ENCODE results near the gene MAP3K3. TPM values are rescaled to one million over a fixed set of nuclear protein-coding genes. Genes with fewer than 3 reads are reported as not detected.

The MAP3K3 gene
- polyA plus RNA-seq, 1 donor from 2014 or later, result 16.6 TPM

GRCh38 chr17:63631626-63632025 lies 9.4 kb downstream of the MAP3K3 start:
- Histone ChIP-seq H3K9me3 (ENCODE audit: low read length) (no peaks in the 10 kb centered on the region), H3K79me2 (replicated peaks; ENCODE audit: insufficient read depth, low read length) (peaks cover 27% of the 10 kb centered on the region), H3K36me3 (ENCODE audit: insufficient read depth, low read length) (no peaks in the 10 kb centered on the region), H3K9ac (ENCODE audit: low read length) (no peak overlapping the region), H3K9me2 (ENCODE audit: insufficient read depth, low read length) (no peaks in the 10 kb centered on the region), H3K4me3 (ENCODE audit: low read length) (no peak overlapping the region), H3F3A (ENCODE audit: insufficient read depth, low read length, poor library complexity, severe bottlenecking) (no peaks in the 10 kb centered on the region), H3K27ac (ENCODE audit: low read length) (no peak overlapping the region), H4K20me1 (ENCODE audit: insufficient read depth) (no peaks in the 10 kb centered on the region), H3K27me3 (ENCODE audit: insufficient read depth, low read depth, low read length) (no peaks in the 10 kb centered on the region), H3K4me2 (ENCODE audit: low read length) (no peak overlapping the region), H2AFZ (ENCODE audit: low read depth, low read length) (no peak overlapping the region)
- TF ChIP-seq EZH2 (IDR thresholded peaks at IDR 0.05; ENCODE audit: borderline replicate concordance, insufficient read depth, low read length, poor library complexity, severe bottlenecking), result no peak
- no peak for TF ChIP-seq MXI1 (conservative IDR thresholded peaks at IDR 0.05; ENCODE audit: poor library complexity, severe bottlenecking)
- no peak for TF ChIP-seq SMC3 (conservative IDR thresholded peaks at IDR 0.05; ENCODE audit: poor library complexity)
- TF ChIP-seq TAF1 (IDR thresholded peaks at IDR 0.05; ENCODE audit: low read depth), result no peak
- no peak for TF ChIP-seq CTCF (IDR thresholded peaks at IDR 0.05; ENCODE audit: poor library complexity, severe bottlenecking)

DNA sequence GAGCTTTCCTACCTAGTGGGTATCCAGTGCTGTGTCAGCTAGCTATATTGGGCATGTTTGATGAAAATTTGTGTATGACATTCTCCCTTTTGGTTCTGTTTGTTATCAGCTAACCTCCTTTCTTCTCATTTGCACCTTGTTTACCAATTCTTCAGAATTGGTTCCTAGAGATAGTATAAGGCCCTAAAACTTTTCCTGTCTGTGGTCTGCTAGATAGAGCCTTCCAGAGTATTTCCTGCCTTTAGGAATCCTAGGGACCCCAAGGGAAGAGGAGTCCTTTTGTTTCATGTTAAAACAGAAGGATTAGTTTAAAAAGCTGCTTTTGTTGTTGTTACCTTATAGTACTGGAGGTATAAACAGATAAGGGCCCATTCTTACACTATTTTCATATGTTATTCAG lies 11.5 kb downstream of the MAP3K3 start:
- Histone ChIP-seq H2AFZ (ENCODE audit: low read depth, low read length) (no peak overlapping the region), H3K9ac (ENCODE audit: low read length) (no peak overlapping the region), H3F3A (ENCODE audit: insufficient read depth, low read length, poor library complexity, severe bottlenecking) (no peaks in the 10 kb centered on the region), H3K27me3 (ENCODE audit: insufficient read depth, low read depth, low read length) (no peaks in the 10 kb centered on the region), H3K4me3 (ENCODE audit: low read length) (no peak overlapping the region), H3K27ac (ENCODE audit: low read length) (no peak overlapping the region), H3K4me2 (ENCODE audit: low read length) (no peak overlapping the region), H3K36me3 (ENCODE audit: insufficient read depth, low read length) (no peaks in the 10 kb centered on the region), H3K9me3 (ENCODE audit: low read length) (no peaks in the 10 kb centered on the region), H3K9me2 (ENCODE audit: insufficient read depth, low read length) (no peaks in the 10 kb centered on the region), H3K79me2 (replicated peaks; ENCODE audit: insufficient read depth, low read length) (peaks cover 16% of the 10 kb centered on the region), H4K20me1 (ENCODE audit: insufficient read depth) (no peaks in the 10 kb centered on the region)
- TF ChIP-seq CTCF (IDR thresholded peaks at IDR 0.05; ENCODE audit: poor library complexity, severe bottlenecking) (no peak), TAF1 (IDR thresholded peaks at IDR 0.05; ENCODE audit: low read depth) (no peak), EP300 (conservative IDR thresholded peaks at IDR 0.05; ENCODE audit: poor library complexity, severe bottlenecking) (no peak), EZH2 (IDR thresholded peaks at IDR 0.05; ENCODE audit: borderline replicate concordance, insufficient read depth, low read length, poor library complexity, severe bottlenecking) (no peak), MXI1 (conservative IDR thresholded peaks at IDR 0.05; ENCODE audit: poor library complexity, severe bottlenecking) (no peak), SMC3 (conservative IDR thresholded peaks at IDR 0.05; ENCODE audit: poor library complexity) (no peak), POLR2AphosphoS5 (IDR thresholded peaks at IDR 0.05) (no peak), RAD21 (conservative IDR thresholded peaks at IDR 0.05) (no peak), REST (IDR thresholded peaks at IDR 0.05; ENCODE audit: borderline replicate concordance) (no peak)
